ENCODE results near the gene LGI4. TPM values are rescaled to one million over a fixed set of nuclear protein-coding genes. Genes with fewer than 3 reads are reported as not detected.

The LGI4 gene
- polyA plus RNA-seq, 4 donors, result 0.45 to 14.5 (median 4.1) TPM

GRCh38 chr19:35140962-35141836, 6.3 kb upstream of the LGI4 start:
- FAIRE-seq, result no peak
- 3 to 4% (median 3%) methylated on average over 31 to 48 of the region's 48 CpGs for WGBS, 3 donors

GRCh38 chr19:35140207-35140961, 5.5 kb upstream of the LGI4 start:
- Histone ChIP-seq H3K4me1 (ENCODE audit: control insufficient read depth in 3 of 3, insufficient read depth in 2 of 3, low read depth in 1 of 3, low read length in 2 of 3) (peaks cover 0 to 64% (median 5%) of the 10 kb centered on the region in 3 donors), H3K27me3 (ENCODE audit: control insufficient read depth in 3 of 3, insufficient read depth in 3 of 3, low read length in 3 of 3) (peaks cover 0 to 49% (median 0%) of the 10 kb centered on the region in 3 donors), H3K4me3 (ENCODE audit: low read depth in 1 of 3, low read length in 3 of 3) (no peak overlapping the region), H3K27ac (ENCODE audit: low read depth in 1 of 3, low read length in 2 of 3) (peak overlapping the region in 1 of 3 donors; percentile 81), H3K36me3 (ENCODE audit: control insufficient read depth in 3 of 3, insufficient read depth in 2 of 3, low read depth in 1 of 3, low read length in 3 of 3) (no peaks in the 10 kb centered on the region), H3K9me3 (ENCODE audit: control insufficient read depth in 2 of 2, insufficient read depth in 1 of 2, low read depth in 1 of 2, low read length in 1 of 2) (no peaks in the 10 kb centered on the region)
- DNase-seq (no peak), FAIRE-seq (no peak)
- WGBS, 3 donors, result 41 to 54% (median 53%) methylated on average over 12 of the region's 12 CpGs

More at GRCh38 chr19:35140962-35141836, 6.3 kb upstream of the LGI4 start:
- Histone ChIP-seq H3K9me3 (ENCODE audit: control insufficient read depth in 2 of 2, insufficient read depth in 1 of 2, low read depth in 1 of 2, low read length in 1 of 2) (no peaks in the 10 kb centered on the region), H3K36me3 (ENCODE audit: control insufficient read depth in 3 of 3, insufficient read depth in 2 of 3, low read depth in 1 of 3, low read length in 3 of 3) (no peaks in the 10 kb centered on the region), H3K27ac (ENCODE audit: low read depth in 1 of 3, low read length in 2 of 3) (peak overlapping the region in 1 of 3 donors; percentile 51), H3K4me1 (ENCODE audit: control insufficient read depth in 3 of 3, insufficient read depth in 2 of 3, low read depth in 1 of 3, low read length in 2 of 3) (peaks cover 0 to 59% (median 5%) of the 10 kb centered on the region in 3 donors), H3K4me3 (ENCODE audit: low read depth in 1 of 3, low read length in 3 of 3) (no peak overlapping the region), H3K27me3 (ENCODE audit: control insufficient read depth in 3 of 3, insufficient read depth in 3 of 3, low read length in 3 of 3) (peaks cover 0 to 49% (median 0%) of the 10 kb centered on the region in 3 donors)
- DNase-seq, result peak; percentile 79 to 84

- Histone ChIP-seq H3K36me3 (ENCODE audit: control insufficient read depth in 3 of 3, insufficient read depth in 2 of 3, low read depth in 1 of 3, low read length in 3 of 3) (no peaks in the 10 kb centered on the region), H3K4me1 (ENCODE audit: control insufficient read depth in 3 of 3, insufficient read depth in 2 of 3, low read depth in 1 of 3, low read length in 2 of 3) (peaks cover 0 to 65% (median 5%) of the 10 kb centered on the region in 3 donors), H3K27ac (ENCODE audit: low read depth in 1 of 3, low read length in 2 of 3) (peak within 1 kb of the TSS in 2 of 3 donors; percentile 55 to 81), H3K27me3 (ENCODE audit: control insufficient read depth in 3 of 3, insufficient read depth in 3 of 3, low read length in 3 of 3) (peaks cover 0 to 32% (median 0%) of the 10 kb centered on the region in 3 donors), H3K9me3 (ENCODE audit: control insufficient read depth in 2 of 2, insufficient read depth in 1 of 2, low read depth in 1 of 2, low read length in 1 of 2) (no peaks in the 10 kb centered on the region), H3K4me3 (ENCODE audit: low read depth in 1 of 3, low read length in 3 of 3) (peak within 1 kb of the TSS in 1 of 3 donors; percentile 33)
- 39 to 74% (median 57%) methylated on average over 17 to 18 of the region's 18 CpGs for WGBS, 3 donors
- no peak for FAIRE-seq
- DNase-seq, result no peak
Measured at GRCh38 chr19:35138305-35138892, 3.5 kb upstream of the LGI4 start, which contains the start of gene FXYD1. FXYD1 (plus strand) TSS chr19:35138824; CDS start chr19:35140080, 1,256 bp downstream.

GRCh38 chr19:35136977-35137702, 2.3 kb upstream of the LGI4 start:
- no peak overlapping the region for H3K27ac ChIP-seq (ENCODE audit: low read depth in 1 of 3, low read length in 2 of 3)
- FAIRE-seq (no peak), DNase-seq (peak in 1 of 2 donors; percentile 59)
- no peak overlapping the region for H3K4me3 ChIP-seq (ENCODE audit: low read depth in 1 of 3, low read length in 3 of 3)
- H3K36me3 ChIP-seq (ENCODE audit: control insufficient read depth in 3 of 3, insufficient read depth in 2 of 3, low read depth in 1 of 3, low read length in 3 of 3), result no peaks in the 10 kb centered on the region
- peaks cover 0 to 58% (median 2%) of the 10 kb centered on the region in 3 donors for H3K4me1 ChIP-seq (ENCODE audit: control insufficient read depth in 3 of 3, insufficient read depth in 2 of 3, low read depth in 1 of 3, low read length in 2 of 3)
- WGBS, 3 donors, result 31 to 58% (median 32%) methylated on average over 9 of the region's 9 CpGs
- peaks cover 0 to 21% (median 0%) of the 10 kb centered on the region in 3 donors for H3K27me3 ChIP-seq (ENCODE audit: control insufficient read depth in 3 of 3, insufficient read depth in 3 of 3, low read length in 3 of 3)
- no peaks in the 10 kb centered on the region for H3K9me3 ChIP-seq (ENCODE audit: control insufficient read depth in 2 of 2, insufficient read depth in 1 of 2, low read depth in 1 of 2, low read length in 1 of 2)

- FAIRE-seq (no peak), DNase-seq (no peak)
- Histone ChIP-seq H3K4me3 (ENCODE audit: low read depth in 1 of 3, low read length in 3 of 3) (no peak overlapping the region), H3K9me3 (ENCODE audit: control insufficient read depth in 2 of 2, insufficient read depth in 1 of 2, low read depth in 1 of 2, low read length in 1 of 2) (no peaks in the 10 kb centered on the region), H3K27ac (ENCODE audit: low read depth in 1 of 3, low read length in 2 of 3) (no peak overlapping the region), H3K36me3 (ENCODE audit: control insufficient read depth in 3 of 3, insufficient read depth in 2 of 3, low read depth in 1 of 3, low read length in 3 of 3) (no peaks in the 10 kb centered on the region), H3K27me3 (ENCODE audit: control insufficient read depth in 3 of 3, insufficient read depth in 3 of 3, low read length in 3 of 3) (peaks cover 0 to 14% (median 0%) of the 10 kb centered on the region in 3 donors), H3K4me1 (ENCODE audit: control insufficient read depth in 3 of 3, insufficient read depth in 2 of 3, low read depth in 1 of 3, low read length in 2 of 3) (peaks cover 0 to 54% (median 0%) of the 10 kb centered on the region in 3 donors)
- WGBS, 3 donors, result 76 to 82% (median 80%) methylated on average over 11 of the region's 11 CpGs
Measured at GRCh38 chr19:35136231-35136630, 1.4 kb upstream of the LGI4 start.

GRCh38 chr19:35135389-35135909, 590 bp upstream of the LGI4 start:
- DNase-seq (peak; percentile 51 to 91), FAIRE-seq (no peak)
- Histone ChIP-seq H3K4me3 (ENCODE audit: low read depth in 1 of 3, low read length in 3 of 3) (no peak overlapping the region), H3K36me3 (ENCODE audit: control insufficient read depth in 3 of 3, insufficient read depth in 2 of 3, low read depth in 1 of 3, low read length in 3 of 3) (no peaks in the 10 kb centered on the region), H3K27me3 (ENCODE audit: control insufficient read depth in 3 of 3, insufficient read depth in 3 of 3, low read length in 3 of 3) (peaks cover 0 to 9% (median 0%) of the 10 kb centered on the region in 3 donors), H3K9me3 (ENCODE audit: control insufficient read depth in 2 of 2, insufficient read depth in 1 of 2, low read depth in 1 of 2, low read length in 1 of 2) (no peaks in the 10 kb centered on the region), H3K27ac (ENCODE audit: low read depth in 1 of 3, low read length in 2 of 3) (peak overlapping the region in 1 of 3 donors; percentile 50), H3K4me1 (ENCODE audit: control insufficient read depth in 3 of 3, insufficient read depth in 2 of 3, low read depth in 1 of 3, low read length in 2 of 3) (peaks cover 0 to 55% (median 0%) of the 10 kb centered on the region in 3 donors)
- WGBS, 3 donors, result 0 to 2% (median 1%) methylated on average over 7 of the region's 7 CpGs

- FAIRE-seq (no peak), DNase-seq (no peak)
- H3K4me1 ChIP-seq (ENCODE audit: control insufficient read depth in 3 of 3, insufficient read depth in 2 of 3, low read depth in 1 of 3, low read length in 2 of 3), result peaks cover 0 to 54% (median 0%) of the 10 kb centered on the region in 3 donors
- H3K4me3 ChIP-seq (ENCODE audit: low read depth in 1 of 3, low read length in 3 of 3), result no peak overlapping the region
- no peaks in the 10 kb centered on the region for H3K36me3 ChIP-seq (ENCODE audit: control insufficient read depth in 3 of 3, insufficient read depth in 2 of 3, low read depth in 1 of 3, low read length in 3 of 3)
- no peaks in the 10 kb centered on the region for H3K27me3 ChIP-seq (ENCODE audit: control insufficient read depth in 3 of 3, insufficient read depth in 3 of 3, low read length in 3 of 3)
- no peaks in the 10 kb centered on the region for H3K9me3 ChIP-seq (ENCODE audit: control insufficient read depth in 2 of 2, insufficient read depth in 1 of 2, low read depth in 1 of 2, low read length in 1 of 2)
- WGBS, 3 donors, result 62 to 77% (median 73%) methylated on average over 11 of the region's 11 CpGs
- no peak overlapping the region for H3K27ac ChIP-seq (ENCODE audit: low read depth in 1 of 3, low read length in 2 of 3)
Measured at GRCh38 chr19:35133826-35134225, 1.0 kb downstream of the LGI4 start.
